PC-3 (cell line): ENCODE data around the gene LIN9.

Source experiments
- CTCF ChIP-seq: fragments of 300-600 bp; sonication (generic); conservative IDR thresholded peaks from 2 replicates; pipeline ENCODE4 v1.5.1; 2017; ENCODE audit warnings: antibody characterized with exemption, low read depth, mild to moderate bottlenecking, low read length
- EZH2 ChIP-seq: fragments of 300-600 bp; sonication (generic); IDR thresholded peaks from one replicate; pipeline ENCODE4 v1.6.1; 2017; ENCODE audit warnings: antibody characterized with exemption, mild to moderate bottlenecking, low read length; ENCODE audit not compliant: unreplicated experiment

GRCh38 chr1:226220473-226221189 lies 88.3 kb downstream of the LIN9 start:
- TF ChIP-seq EZH2, result no peak
- no peak for TF ChIP-seq CTCF
